ENCODE data around the gene DNAH12.

DNA sequence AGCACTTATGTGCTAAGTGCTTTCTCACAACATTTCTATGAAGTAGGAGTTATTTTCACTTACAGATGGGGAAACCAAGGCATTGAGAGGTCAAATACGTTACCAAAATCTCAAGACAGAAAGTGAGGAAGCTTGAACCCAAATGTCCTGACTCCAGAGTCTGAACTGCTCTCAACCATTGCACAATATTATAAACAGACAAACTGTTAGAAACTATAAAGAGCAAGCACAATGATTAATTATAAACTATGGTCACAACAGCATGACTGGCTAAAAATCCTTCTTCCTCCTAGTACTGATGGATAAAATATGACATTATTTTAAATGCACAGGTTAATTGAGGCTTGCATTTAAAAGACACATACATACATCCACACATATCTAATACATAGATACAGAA lies 173.8 kb downstream of the DNAH12 start:
- TF ChIP-seq, protein P1, sequence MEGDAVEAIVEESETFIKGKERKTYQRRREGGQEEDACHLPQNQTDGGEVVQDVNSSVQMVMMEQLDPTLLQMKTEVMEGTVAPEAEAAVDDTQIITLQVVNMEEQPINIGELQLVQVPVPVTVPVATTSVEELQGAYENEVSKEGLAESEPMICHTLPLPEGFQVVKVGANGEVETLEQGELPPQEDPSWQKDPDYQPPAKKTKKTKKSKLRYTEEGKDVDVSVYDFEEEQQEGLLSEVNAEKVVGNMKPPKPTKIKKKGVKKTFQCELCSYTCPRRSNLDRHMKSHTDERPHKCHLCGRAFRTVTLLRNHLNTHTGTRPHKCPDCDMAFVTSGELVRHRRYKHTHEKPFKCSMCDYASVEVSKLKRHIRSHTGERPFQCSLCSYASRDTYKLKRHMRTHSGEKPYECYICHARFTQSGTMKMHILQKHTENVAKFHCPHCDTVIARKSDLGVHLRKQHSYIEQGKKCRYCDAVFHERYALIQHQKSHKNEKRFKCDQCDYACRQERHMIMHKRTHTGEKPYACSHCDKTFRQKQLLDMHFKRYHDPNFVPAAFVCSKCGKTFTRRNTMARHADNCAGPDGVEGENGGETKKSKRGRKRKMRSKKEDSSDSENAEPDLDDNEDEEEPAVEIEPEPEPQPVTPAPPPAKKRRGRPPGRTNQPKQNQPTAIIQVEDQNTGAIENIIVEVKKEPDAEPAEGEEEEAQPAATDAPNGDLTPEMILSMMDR (IDR thresholded peaks at IDR 0.05; ENCODE audit: extremely low read depth in 1 of 2, insufficient read depth in 1 of 2, low read depth in 1 of 2, low read length in 2 of 2), result no peak
- no peak for TF ChIP-seq POLR2A (IDR thresholded peaks at IDR 0.05; ENCODE audit: low read depth, low read length)
- no peak for TF ChIP-seq EZH2 (IDR thresholded peaks at IDR 0.05; ENCODE audit: borderline replicate concordance, low read depth, low read length, severe bottlenecking)
- TF ChIP-seq POLR2AphosphoS5 (IDR thresholded peaks at IDR 0.05; ENCODE audit: insufficient read depth, low read depth, low read length), result no peak
- TF ChIP-seq, protein P2, sequence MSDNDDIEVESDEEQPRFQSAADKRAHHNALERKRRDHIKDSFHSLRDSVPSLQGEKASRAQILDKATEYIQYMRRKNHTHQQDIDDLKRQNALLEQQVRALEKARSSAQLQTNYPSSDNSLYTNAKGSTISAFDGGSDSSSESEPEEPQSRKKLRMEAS (IDR thresholded peaks at IDR 0.05; ENCODE audit: insufficient read depth, insufficient read length), result no peak
- TF ChIP-seq JUN (IDR thresholded peaks at IDR 0.05; ENCODE audit: borderline replicate concordance, insufficient read depth, insufficient read length, low read depth), result no peak
